T-helper 2 cell treated with Interferon-gamma antibody and Interleukin-4, amounts not matched to agents 5 μg/mL and 100 μg/mL, for 36 hours (primary cell): Measurements from ENCODE around the gene BDKRB2.
A peak's percentile ranks its signal among the peaks of the same experiment; 100 is the strongest.

Experiments
- DNase-seq: peaks from one replicate; pipeline ENCODE4 v3.0.0; 2021; ENCODE audit warnings: low spot score
- H3K27ac Mint-ChIP-seq: one replicate; pipeline ENCODE4 v1.8.0; 2021; ENCODE audit warnings: mild to moderate bottlenecking, mixed read lengths
- H3K27me3 Mint-ChIP-seq: one replicate; pipeline ENCODE4 v1.8.0; 2021; ENCODE audit warnings: low read depth, mixed read lengths
- H3K36me3 Mint-ChIP-seq: one replicate; pipeline ENCODE4 v1.8.0; 2021; ENCODE audit warnings: low read depth, mixed read lengths
- H3K4me1 Mint-ChIP-seq: one replicate; pipeline ENCODE4 v1.8.0; 2021; ENCODE audit warnings: low read depth, mixed read lengths
- H3K4me3 Mint-ChIP-seq: one replicate; pipeline ENCODE4 v1.8.0; 2022; ENCODE audit warnings: mild to moderate bottlenecking, moderate library complexity, mixed read lengths
- H3K9me3 Mint-ChIP-seq: one replicate; pipeline ENCODE4 v1.8.0; 2021; ENCODE audit warnings: mixed read lengths

Gene BDKRB2

DNA sequence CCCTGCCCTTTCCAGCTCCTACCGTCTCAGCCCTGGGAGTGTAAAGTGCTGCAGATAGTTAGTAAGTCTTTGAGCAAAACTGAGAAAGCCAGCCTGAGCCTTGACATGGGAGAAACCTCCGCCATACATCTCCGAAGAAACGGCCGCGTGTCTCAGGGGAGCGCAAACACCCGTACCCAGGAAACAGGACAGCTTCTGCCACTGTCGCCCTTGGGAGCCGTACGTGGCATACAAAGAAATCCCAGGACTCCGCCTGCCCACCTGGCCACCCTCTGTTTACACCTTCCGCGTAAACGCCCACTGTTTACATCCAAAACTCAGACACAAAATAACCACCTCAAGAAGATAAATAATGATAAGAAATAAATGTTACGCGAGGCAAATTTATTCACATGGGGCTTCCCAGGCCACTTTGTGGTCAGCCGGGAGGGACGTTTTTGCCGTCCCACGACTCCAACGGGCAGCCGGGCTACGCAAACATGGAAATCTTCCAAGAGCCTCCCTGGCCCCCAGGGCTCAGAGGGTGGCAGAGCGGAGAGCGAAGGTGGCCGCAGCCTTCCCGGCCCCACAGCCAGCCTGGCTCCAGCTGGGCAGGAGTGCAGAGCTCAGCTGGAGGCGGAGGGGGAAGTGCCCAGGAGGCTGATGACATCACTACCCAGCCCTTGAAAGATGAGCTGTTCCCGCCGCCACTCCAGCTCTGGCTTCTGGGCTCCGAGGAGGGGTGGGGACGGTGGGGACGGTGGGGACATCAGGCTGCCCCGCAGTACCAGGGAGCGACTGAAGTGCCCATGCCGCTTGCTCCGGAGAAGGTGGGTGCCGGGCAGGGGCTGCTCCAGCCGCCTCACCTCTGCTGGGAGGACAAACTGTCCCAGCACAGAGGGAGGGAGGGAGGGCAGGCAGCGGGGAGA is at the start of gene BDKRB2:
TSS of gene BDKRB2 (plus strand) at position 689 of the 908 bp plus-strand sequence. CDS start 32,269 bp downstream, outside the sequence.
- Mint-ChIP-seq H3K9me3 (no peaks in the 10 kb centered on the region), H3K27ac (no peak within 1 kb of the TSS), H3K4me1 (no peaks in the 10 kb centered on the region), H3K27me3 (peaks cover 22% of the 10 kb centered on the region), H3K36me3 (no peaks in the 10 kb centered on the region), H3K4me3 (no peak within 1 kb of the TSS)
- peak; percentile 6 for DNase-seq

DNA sequence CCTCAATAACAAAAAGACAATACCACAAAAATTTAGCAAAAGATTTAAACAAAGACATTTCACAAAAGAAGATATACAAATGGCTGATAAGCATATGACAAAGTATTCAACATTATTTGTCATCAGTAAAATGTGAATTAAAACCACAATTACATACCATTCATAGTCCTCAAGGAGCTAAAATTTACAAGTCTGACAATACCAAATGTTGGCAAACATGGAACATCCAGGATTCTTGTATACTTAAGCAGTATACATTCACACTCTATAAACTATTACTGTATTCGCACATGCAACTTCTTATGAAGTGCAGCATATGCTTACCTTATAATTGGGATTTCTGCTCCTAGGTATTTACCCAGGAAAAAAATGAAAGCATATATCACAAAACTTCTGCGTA is 49.7 kb upstream of the BDKRB2 start:
- no peak overlapping the region for H3K27ac Mint-ChIP-seq
- H3K4me3 Mint-ChIP-seq, result no peak overlapping the region
- no peaks in the 10 kb centered on the region for H3K9me3 Mint-ChIP-seq
- no peaks in the 10 kb centered on the region for H3K4me1 Mint-ChIP-seq
- no peak for DNase-seq
- no peaks in the 10 kb centered on the region for H3K27me3 Mint-ChIP-seq
- no peaks in the 10 kb centered on the region for H3K36me3 Mint-ChIP-seq

DNA sequence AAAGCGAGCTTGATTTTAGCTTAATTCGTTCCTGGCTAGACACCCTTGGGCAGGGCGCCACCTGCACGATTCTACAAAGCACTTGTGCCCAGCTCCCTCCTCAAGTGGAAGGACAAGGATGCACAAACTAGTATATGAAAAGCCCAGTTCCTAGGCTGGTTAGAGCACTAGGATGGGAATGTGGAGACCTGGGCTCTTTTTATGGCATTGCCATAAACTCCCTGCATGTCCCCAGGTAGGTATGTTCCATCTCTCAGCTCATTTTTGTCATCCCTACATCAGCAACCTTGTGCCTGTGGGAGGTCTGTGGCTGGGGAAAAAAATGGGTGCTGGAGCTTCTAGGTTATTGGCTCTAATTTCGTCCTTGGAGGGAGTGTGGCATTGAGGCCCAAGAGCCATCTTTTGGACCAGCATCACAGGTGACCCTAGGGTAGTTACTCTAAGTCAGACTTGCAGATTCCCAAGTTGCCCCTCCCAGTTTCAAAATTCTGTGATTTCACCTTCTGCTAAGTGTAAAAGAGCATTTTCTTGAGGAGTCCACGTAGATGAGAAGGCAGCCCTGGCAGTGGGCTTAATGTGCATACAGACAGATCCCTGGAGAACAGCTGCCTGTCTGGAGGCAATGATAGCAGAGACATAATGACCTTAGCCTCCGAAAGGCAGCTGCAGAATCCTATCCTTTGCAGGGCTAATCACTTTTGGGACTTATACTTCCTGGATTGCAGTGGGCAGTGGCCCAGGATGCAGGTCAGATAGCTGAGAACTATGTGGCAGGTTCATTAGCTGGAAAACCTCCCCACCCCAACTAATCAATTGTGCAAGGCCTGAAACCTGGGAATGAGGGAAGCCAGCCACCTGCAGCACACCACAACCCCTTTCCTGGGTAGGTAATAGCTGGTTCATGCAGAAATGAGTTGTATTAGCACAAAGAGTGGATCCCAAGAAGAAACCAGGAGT is 47.6 kb upstream of the BDKRB2 start:
- Mint-ChIP-seq H3K4me1 (no peaks in the 10 kb centered on the region), H3K27me3 (no peaks in the 10 kb centered on the region), H3K36me3 (no peaks in the 10 kb centered on the region), H3K27ac (no peak overlapping the region), H3K9me3 (no peaks in the 10 kb centered on the region), H3K4me3 (no peak overlapping the region)
- no peak for DNase-seq

DNA sequence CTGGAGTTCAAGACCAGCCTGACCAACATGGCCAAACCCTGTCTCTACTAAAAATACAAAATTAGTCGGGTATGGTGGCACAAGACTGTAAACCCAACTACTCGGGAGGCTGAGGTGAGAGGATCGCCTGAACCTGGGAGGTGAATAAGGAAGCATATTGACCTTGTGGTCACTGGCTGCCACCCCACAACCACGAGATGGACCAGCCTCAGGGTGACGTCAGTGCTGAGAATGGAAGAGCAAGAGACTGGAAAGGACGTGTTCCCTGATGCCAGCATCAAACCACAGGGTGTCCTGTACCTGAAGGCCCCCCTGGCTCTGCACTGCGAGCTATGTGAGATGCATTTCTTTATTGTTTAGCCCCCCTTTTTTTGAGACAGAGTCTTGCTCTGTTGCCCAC is 45.9 kb upstream of the BDKRB2 start:
- Mint-ChIP-seq H3K36me3 (no peaks in the 10 kb centered on the region), H3K27me3 (no peaks in the 10 kb centered on the region), H3K4me1 (no peaks in the 10 kb centered on the region), H3K4me3 (no peak overlapping the region), H3K9me3 (no peaks in the 10 kb centered on the region), H3K27ac (no peak overlapping the region)
- no peak for DNase-seq

DNA sequence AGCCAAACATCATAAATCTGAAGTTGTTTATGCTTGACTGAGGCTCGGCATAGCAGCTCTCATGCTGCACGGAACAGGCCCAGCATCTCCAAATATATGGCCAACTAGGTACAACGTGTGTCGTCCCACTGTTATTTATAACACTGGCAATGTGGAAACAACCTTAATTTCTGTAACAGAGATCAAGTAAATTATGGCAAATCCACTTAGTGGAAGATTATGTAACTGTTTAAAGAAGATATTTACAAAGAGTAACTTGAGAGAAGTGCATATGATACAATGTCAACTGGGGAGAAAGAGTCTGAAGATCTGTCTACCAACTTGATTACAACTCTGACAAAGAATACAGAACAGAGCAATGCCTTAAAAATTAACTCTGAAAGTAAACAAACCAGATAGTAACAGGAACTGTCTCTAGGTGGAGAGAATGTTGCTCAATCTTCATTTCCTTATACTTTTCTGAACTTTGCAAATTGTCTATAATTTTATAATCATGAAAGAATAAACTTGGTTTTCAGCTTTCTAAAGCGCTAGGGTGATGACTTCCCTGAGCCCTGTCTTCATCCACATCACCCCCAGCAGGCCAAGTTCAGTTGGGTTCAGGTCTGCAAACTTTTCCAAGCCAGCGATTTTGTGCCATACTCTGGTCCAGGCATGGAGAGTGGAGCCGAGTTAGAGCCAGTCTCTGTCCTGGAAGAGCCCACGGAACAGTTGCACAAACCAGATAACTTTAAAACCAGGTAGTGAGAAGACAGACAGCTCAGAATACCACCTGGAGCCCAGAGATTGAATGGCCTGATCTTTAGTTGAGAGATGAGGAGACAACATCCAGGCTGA is 44.3 kb upstream of the BDKRB2 start:
- Mint-ChIP-seq H3K27ac (no peak overlapping the region), H3K4me3 (no peak overlapping the region), H3K36me3 (no peaks in the 10 kb centered on the region), H3K9me3 (no peaks in the 10 kb centered on the region), H3K27me3 (no peaks in the 10 kb centered on the region), H3K4me1 (no peaks in the 10 kb centered on the region)
- no peak for DNase-seq

DNA sequence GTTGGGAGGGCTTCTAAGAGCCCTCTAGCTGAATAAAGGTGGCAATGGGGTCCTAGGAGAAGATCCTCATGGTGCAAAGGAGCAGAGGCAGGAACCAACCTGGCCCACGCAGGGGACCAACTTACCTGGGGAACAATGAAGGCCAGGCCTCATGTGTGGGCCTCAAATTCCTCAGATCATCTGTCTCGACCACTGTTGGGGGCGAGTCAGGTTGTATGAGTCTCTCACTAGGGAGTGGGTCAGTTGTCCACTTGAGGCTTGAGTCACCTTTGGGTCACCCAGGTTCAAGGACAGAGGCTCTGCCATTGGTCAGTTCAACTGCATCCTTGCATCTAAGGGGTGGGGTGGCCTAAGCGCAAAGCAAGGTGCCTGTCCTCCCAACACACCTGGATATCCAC is 43.7 kb upstream of the BDKRB2 start:
- Mint-ChIP-seq H3K36me3 (no peaks in the 10 kb centered on the region), H3K4me1 (no peaks in the 10 kb centered on the region), H3K4me3 (no peak overlapping the region), H3K27ac (no peak overlapping the region), H3K9me3 (no peaks in the 10 kb centered on the region), H3K27me3 (no peaks in the 10 kb centered on the region)
- no peak for DNase-seq

DNA sequence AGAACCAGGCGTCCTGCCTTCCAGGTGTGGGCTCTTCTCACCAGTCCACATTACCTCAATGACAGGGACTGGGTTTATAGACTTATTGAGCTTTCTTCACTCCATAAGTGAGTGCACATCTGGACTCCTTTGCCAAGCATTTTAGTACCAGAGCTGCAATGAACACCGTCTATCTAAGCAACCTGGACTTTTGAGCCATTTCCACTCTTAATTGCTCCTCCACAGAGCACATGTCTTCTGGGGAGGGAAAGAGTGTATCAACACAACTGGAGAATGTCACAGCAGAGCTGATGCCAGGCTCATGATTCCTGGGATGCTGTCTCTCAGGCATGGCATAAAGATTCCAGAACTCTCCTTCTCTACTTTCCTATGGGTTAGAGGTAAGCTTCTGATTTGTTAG is 43.0 kb upstream of the BDKRB2 start:
- Mint-ChIP-seq H3K36me3 (no peaks in the 10 kb centered on the region), H3K4me1 (no peaks in the 10 kb centered on the region), H3K27me3 (no peaks in the 10 kb centered on the region), H3K27ac (no peak overlapping the region), H3K9me3 (no peaks in the 10 kb centered on the region), H3K4me3 (no peak overlapping the region)
- no peak for DNase-seq

DNA sequence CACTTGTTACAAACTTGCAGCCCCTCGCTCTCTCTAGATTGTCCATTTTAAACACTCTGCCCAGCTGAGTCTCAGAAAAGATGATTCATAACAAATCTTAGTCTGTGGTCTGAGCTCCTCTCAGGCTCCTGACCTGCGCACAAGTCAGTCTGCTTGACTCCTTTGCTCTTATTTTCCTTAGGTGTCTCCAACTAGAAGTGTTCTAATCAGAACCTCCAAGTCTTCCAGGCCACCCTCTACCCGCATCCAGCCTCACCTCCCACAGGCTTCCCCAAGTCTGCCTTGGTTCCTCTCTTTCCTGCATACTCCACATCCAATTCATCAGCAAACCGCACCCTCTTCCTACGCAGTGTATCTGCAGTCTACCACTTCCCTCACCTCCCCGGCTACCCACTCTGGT is 42.4 kb upstream of the BDKRB2 start:
- Mint-ChIP-seq H3K27ac (no peak overlapping the region), H3K4me3 (no peak overlapping the region), H3K4me1 (no peaks in the 10 kb centered on the region), H3K27me3 (no peaks in the 10 kb centered on the region), H3K9me3 (no peaks in the 10 kb centered on the region), H3K36me3 (no peaks in the 10 kb centered on the region)
- no peak for DNase-seq

DNA sequence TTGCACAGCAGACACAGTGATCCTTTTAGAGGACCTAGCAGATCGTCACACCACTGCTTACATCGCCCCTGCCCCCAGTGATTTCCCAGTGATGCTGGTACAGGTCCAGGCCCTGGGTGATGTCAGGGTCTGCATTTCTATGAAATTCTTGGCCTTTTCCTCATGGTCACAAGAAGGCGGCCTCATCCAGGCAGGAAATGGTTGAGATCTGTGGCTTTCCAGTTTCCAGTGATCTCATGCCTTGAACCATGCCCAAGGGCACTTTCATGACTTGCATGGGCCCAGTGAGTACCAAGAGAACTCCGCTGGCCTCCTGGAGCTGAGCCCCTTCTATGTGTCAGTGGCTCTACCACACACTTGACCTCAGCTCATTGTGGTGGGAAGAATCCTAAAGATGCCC is 41.9 kb upstream of the BDKRB2 start:
- DNase-seq, result no peak
- Mint-ChIP-seq H3K27me3 (no peaks in the 10 kb centered on the region), H3K4me3 (no peak overlapping the region), H3K27ac (no peak overlapping the region), H3K9me3 (no peaks in the 10 kb centered on the region), H3K36me3 (no peaks in the 10 kb centered on the region), H3K4me1 (no peaks in the 10 kb centered on the region)

DNA sequence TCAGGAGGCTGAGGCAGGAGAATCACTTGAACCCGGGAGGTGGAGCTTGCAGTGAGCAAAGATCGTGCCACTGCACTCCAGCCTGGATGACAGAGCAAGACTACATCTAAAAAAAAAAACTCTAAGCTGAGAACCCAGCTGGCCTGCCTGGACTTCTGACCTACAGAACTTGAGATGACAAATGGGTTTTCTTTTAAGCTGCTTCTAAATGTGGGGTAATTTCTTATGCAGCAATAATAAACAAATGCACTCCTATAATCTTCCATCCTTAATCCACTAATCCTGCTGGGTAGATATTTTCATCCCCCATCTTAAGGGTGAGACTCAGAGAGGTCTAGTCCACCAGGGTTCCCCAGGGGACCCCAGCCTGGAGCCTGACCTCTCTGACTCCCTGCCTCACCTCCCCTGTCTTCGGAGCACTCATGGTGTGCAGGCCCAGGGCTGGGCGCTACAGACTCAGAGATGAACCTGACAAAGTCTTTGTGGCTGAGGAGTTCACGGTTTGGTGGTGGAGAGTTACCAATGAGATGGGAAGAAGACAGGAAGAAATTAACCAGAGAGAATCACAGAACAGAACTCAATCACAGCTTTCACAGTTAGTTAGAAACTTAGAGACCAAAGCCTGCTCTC is 39.7 kb upstream of the BDKRB2 start:
- H3K36me3 Mint-ChIP-seq, result no peaks in the 10 kb centered on the region
- no peaks in the 10 kb centered on the region for H3K9me3 Mint-ChIP-seq
- no peak for DNase-seq
- no peak overlapping the region for H3K4me3 Mint-ChIP-seq
- H3K27ac Mint-ChIP-seq, result no peak overlapping the region
- H3K27me3 Mint-ChIP-seq, result no peaks in the 10 kb centered on the region
- H3K4me1 Mint-ChIP-seq, result no peaks in the 10 kb centered on the region

DNA sequence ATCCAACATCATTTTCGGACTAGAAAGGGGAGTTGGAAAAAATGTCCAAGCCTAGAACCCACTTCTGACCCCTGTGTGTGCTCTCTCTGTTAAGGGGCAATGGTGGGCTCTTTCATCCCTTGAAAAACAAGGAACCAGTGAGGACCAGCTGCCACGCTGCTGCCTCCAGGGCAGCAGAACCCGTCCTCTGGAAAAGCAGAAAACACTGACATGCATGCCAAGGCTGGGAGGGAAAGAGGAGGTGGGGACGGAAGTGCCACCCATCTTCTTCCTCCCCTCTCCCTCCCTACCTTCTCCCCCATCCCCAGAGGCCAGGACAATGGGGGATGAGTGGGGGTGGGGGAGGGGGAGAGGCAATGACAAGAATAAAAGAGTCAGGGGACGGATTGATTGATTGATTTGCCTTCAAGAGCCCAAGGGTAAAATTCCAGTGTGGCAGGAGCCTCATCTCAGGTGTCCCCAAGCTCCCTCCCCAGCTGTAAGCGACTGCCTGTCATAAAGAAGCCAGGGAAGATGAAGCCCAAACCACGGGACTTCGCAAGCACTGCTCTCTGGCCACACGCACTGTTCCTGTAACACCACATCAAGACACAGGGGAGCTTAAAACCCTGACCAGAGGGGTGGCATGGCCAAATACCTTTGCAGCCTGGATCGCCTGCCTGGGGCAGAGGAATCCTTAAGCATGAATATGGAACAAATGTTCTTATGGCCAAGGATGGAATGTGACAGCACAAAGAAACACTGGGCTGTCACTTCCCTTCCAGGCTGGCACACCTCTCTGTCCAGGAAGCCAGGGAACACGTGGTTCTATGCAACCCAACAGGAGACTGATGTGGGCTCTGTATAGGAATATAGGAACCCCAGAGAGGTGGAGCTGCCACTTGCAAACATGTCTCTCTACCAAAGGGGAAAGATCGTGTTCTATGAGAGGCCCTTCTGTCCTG is 38.9 kb upstream of the BDKRB2 start:
- no peak overlapping the region for H3K27ac Mint-ChIP-seq

DNA sequence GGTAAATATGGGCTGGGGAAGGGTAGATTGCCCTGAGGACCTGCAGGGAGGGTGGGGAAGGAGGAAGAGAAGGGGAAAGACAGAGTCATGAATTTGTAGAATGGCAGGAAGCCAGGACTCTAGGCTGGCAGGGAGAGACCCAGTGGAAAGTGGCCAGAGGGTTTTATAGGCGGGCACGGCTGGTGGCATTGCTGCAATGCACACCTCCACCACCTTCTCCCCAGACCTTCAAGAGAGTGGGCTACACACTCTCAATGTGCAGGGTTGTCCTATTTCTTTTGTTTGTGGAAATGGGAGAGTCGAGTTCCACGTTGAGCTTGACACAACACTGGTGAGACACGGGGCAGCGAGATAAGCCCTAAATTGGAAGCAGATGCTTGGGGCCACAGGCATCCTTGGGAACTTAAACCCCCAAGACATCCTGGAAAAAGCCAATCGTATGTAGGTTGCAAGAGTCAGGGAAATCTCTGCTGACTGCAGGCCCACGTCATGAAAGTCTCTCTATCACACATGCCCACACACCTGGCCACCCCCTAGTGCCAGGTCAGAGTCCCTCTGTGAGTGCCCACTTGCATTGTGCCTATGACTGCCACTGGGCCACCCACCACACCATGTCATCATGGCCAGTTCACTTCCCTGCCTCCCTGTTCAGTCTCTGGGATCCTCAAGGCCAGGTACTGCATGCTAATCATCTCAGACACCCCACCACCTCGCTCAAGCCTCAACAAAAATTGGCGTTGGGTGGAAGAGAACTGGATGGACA is 38.0 kb upstream of the BDKRB2 start:
- no peak overlapping the region for H3K4me3 Mint-ChIP-seq
- H3K4me1 Mint-ChIP-seq, result no peaks in the 10 kb centered on the region
- no peaks in the 10 kb centered on the region for H3K36me3 Mint-ChIP-seq
- no peaks in the 10 kb centered on the region for H3K27me3 Mint-ChIP-seq
- H3K9me3 Mint-ChIP-seq, result no peaks in the 10 kb centered on the region
- no peak for DNase-seq
- H3K27ac Mint-ChIP-seq, result no peak overlapping the region

More for the DNA sequence above, 38.9 kb upstream of the BDKRB2 start:
- Mint-ChIP-seq H3K4me1 (no peaks in the 10 kb centered on the region), H3K36me3 (no peaks in the 10 kb centered on the region), H3K27me3 (no peaks in the 10 kb centered on the region), H3K4me3 (no peak overlapping the region), H3K9me3 (no peaks in the 10 kb centered on the region)
- no peak for DNase-seq
